ENCODE results near the gene DNMBP.
"Not testable (repeated sequence)": the region's sequence is repeated elsewhere in the genome, so short reads cannot be mapped to it uniquely, and the experiment has no call there.

DNA sequence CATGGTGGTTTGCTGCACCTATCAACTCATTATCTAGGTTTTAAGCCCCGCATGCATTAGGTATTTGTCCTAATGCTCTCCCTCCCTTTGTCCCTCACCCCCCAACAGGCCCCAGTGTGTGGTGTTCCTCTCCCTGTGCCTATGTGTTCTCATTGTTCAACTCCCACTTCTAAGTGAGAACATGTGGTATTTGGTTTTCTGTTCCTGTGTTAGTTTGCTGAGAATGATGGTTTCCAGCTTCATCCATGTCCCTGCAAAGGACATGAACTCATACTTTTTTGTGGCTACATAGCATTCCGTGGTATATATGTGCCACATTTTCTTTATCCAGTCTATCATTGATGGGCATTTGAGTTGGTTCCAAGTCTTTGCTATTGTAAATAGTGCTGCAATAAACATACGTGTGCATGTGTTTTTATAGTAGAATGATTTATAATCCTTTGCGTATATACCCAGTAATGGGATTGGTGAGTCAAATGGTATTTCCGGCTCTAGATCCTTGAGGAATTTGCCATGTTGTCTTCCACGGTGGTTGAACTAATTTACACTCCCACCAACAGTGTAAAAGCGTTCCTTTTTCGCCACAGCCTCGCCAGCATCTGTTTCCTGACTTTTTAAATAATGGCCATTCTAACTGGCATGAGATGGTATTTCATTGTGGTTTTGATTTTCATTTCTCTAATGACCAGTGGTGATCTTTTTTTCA is 146.1 kb downstream of the DNMBP start:
- TF ChIP-seq, protein P1, sequence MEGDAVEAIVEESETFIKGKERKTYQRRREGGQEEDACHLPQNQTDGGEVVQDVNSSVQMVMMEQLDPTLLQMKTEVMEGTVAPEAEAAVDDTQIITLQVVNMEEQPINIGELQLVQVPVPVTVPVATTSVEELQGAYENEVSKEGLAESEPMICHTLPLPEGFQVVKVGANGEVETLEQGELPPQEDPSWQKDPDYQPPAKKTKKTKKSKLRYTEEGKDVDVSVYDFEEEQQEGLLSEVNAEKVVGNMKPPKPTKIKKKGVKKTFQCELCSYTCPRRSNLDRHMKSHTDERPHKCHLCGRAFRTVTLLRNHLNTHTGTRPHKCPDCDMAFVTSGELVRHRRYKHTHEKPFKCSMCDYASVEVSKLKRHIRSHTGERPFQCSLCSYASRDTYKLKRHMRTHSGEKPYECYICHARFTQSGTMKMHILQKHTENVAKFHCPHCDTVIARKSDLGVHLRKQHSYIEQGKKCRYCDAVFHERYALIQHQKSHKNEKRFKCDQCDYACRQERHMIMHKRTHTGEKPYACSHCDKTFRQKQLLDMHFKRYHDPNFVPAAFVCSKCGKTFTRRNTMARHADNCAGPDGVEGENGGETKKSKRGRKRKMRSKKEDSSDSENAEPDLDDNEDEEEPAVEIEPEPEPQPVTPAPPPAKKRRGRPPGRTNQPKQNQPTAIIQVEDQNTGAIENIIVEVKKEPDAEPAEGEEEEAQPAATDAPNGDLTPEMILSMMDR (IDR thresholded peaks at IDR 0.05; ENCODE audit: poor library complexity), result not testable (repeated sequence)
- TF ChIP-seq EZH2phosphoT487 (IDR thresholded peaks at IDR 0.05; ENCODE audit: low read depth, severe bottlenecking, unreplicated experiment); EZH2 (IDR thresholded peaks at IDR 0.05; ENCODE audit: borderline replicate concordance): not testable (repeated sequence)

All from hepatocyte (in vitro differentiated cells).